GM19238 (cell line): ENCODE results near the gene USH2A.

Source experiments
- DNase-seq: peaks from one replicate; pipeline ENCODE4 v3.0.0; 2011; ENCODE audit warnings: low spot score; ENCODE audit not compliant: insufficient read length

The USH2A gene

DNA sequence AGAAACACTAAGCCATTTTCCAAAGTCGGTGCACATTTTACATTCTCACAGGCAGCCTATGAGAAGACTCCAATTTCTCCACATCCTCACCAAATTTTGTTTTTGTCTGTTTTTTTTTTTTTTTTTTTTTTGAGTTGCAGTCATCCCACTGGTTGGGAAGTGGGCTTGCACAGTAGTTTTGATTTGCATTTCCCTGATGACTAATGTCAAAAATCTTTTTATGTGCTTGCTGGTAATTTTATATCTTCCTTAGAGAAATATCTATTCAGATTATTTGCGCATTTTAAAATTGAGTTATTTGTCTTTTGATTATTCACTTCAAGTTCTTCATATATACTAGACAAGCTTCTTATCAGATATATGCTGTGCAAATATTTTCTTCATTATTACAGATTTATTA, 141.5 kb downstream of the USH2A start:
- DNase-seq, result no peak

GRCh38 chr1:216270086-216270773, 153.0 kb downstream of the USH2A start:
- DNase-seq, result no peak

DNA sequence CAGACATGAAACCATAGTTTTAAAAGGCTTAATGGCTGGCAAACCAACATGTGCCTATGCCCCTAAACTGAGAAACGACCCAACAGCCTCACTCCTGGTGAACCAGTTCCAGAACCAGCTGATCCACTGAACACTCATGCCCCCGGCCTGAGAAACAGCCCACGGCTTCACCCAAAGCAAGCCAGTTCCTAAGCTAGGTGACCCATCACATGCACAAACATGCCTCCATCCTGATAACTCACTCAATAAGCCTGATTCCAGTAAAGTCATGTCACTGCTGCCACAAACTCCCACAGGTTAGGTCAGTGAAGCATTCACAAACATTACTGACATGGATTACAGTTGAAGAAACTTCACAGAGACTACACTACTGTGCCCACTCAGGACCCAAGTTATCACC, 161.6 kb downstream of the USH2A start:
- DNase-seq, result no peak

DNA sequence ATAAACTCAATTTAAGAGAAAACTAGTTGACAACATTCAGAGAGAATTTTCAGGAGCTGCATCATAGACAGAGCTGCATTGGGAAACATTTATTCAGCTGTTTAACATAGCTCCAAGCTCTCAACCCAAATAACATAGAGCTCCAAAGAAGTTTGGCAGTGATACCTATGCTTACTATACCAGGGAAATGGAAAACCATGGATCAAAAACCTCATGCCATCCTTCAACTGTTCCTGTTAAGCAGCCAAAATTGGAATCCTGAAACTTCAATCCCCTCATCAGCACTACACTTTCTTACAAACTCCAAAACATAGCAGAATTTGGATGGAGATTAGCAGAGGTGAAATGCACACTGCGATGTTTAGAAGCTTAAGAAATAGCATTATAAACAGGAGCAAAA, 164.4 kb downstream of the USH2A start:
- no peak for DNase-seq

- DNase-seq, result no peak
Observed at GRCh38 chr1:216258386-216258785, 164.9 kb downstream of the USH2A start.

DNA sequence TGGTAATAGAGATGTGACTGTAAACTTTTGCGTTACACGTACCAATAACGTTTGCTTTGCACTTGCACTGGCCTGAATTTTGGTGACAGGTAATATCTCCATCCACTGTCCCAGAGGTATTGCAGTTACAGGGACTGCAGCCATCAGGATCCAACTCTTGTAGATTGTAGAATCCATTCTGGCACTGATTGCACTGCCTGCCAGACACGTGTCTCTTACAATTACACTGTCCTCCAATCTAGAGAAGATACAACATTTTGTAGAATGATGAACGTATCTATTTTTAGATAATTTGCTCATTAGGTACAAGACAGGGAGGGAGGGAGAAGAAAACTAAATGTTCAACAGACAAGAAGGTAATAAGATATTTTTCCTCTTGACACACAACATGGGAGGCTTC, 172.4 kb downstream of the USH2A start:
- DNase-seq, result no peak

- DNase-seq, result no peak
Observed at GRCh38 chr1:216248628-216249027, 174.6 kb downstream of the USH2A start.

DNA sequence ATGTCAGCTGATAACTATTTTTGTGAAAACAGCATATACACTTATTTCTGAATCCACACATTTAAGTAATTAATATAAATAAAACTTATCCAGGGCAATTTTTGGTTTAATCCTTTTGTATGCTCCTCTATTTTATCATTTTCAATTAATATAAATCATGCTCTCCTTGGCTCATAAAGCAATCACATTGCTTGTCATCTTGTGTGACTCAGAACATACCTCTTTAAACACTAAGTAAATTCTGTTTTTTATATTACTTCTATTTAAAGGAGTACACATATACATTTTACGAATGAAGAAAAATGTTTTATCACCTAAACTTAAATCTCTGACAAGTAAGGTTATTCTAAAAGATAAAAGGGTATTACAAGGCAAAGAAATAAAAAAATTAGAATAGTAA, 175.3 kb downstream of the USH2A start:
- DNase-seq, result no peak

- DNase-seq, result no peak
Observed at GRCh38 chr1:216246577-216247203, 176.6 kb downstream of the USH2A start.

DNA sequence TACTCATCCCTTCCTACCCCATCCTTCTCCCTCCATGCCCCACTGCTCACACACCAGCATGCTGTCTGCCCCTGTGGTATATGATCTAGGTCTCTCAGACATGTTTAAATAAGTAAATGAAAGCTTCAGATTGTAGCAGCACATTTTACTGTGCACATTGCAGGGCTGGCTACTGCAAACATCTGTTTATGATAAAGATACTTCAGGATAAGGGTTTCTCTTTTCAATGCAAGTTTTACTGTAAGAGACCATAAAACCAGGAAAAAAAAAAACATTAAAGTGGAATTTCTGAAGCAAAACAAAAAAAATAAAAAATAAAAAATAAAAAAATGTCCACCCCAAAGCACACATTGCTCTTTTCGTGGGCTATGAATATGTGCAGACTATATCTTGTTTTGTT, 184.4 kb downstream of the USH2A start:
- no peak for DNase-seq

DNA sequence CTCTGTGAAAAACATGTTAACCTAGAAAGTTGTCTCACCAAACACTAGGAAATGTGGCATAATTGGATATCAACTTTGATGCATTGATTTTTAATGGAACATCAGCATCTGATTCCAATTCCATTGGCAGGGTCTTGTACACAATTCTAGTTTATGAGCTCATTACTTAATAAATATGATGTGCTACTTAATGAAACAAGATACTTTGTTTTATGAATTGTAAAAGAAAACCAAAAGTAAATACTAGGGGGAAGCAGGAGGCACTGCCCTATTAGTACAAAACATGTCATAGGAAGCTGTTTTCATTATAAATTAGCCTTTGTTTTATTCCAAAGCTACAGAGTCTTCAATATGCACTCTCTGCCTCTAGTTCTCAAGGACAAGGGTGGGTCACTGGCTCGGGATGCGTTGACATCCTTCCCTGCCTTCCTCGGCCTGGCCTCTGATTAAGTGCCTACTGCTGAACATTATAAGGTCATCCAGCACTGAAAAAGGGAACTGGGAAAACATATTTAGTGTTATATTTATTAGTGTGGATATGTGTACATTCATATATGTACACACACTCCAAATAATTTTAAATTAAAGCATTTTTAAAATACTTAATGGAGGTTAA, 185.2 kb downstream of the USH2A start:
- DNase-seq, result no peak

DNA sequence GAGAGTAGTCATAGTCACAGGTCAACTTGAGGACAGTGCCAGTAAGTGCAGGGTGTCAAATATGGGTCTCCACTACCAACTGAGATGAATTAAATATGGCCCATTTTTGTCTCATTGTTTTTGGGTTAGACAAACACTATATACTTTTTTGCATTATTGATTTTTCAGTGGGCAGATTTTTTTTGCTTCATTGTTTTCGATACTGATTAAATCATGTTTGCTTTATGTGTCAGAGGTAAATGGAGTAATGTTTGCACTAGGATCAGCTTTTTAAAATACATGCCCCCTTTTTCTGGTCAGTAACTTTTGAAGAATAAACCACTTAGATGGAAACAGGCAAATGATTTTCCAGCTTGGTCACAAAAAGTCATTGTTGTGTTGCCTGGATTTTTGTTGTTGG, 199.0 kb downstream of the USH2A start:
- no peak for DNase-seq

GRCh38 chr1:216223486-216223885, 199.8 kb downstream of the USH2A start:
- DNase-seq, result no peak

DNA sequence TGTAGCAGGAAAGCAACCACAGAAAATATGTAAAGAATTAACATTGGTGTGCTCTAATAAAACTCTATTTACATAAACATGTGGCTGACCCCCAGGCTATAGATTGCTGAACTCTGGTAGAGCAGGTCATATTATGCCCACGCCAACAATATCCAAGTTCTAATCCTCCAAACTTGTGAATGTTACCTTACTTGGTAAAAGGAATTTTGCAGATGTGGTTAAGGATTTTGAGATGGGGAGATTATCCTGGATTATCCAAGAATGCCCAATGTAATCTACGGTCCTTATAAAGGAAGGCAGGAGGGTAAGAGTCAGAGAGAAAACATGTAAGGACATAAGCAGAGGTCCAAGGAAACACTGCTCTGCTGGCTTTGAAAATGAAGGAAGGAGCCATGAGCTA, 201.0 kb downstream of the USH2A start:
- no peak for DNase-seq

DNA sequence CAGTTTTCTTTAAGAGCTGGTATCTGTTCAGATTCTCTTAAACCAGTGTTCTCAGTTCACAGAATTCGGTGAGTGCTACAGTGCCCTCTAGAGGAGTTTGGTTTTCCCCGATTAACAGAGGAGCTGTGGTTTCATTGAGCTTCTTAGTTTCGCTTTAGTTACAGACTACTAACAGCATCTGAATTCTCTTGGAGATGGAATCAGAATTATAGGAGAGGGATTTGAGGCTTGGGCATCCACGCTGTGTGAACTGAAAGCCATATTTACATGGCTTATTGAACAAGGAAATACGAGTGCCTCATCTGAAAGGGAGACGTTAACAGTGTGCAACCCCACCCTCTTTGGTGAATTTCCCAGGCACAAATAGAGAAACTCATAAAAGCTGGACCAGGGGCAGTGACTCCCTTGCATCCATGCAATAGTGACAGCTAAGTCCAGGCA, 202.0 kb downstream of the USH2A start:
- peak; percentile 1 for DNase-seq

DNA sequence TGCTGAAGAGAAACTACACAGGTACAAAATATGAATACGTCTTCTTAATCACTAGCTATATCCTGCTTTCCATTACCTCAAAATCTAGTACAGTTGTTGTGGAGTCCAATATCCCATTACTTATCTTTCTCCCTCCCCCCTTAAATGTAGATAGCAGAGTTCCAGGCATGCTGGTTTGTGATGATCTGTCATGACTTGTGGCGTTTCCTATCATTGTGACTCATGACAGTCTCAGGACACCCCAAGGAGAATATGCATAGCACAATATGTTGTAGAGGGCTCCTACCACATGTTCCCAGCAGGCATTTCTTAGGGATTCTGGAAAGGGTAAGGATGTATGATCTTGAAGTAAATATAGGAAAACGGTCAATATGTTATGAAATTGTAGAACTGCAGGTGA, 206.9 kb downstream of the USH2A start:
- DNase-seq, result no peak

- no peak for DNase-seq
Observed at GRCh38 chr1:216215169-216215568, 208.1 kb downstream of the USH2A start.

DNA sequence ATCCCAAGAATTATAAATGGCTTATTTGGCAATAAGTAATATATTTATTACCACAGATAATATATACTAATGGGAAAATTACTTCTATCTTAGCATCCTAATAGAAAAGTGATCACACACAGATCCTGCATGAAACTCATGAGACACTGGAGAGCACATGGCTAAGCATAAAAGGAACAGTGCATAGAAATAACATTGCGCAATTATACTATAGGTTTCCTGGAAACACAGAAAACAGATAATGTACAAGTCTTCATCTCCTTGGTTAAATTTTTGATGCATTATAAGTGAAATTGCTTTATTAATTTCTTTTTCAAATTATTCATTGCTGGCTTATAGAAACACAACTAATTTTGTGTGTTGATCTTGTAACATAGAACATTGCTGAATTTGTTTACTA, 210.4 kb downstream of the USH2A start:
- no peak for DNase-seq

GRCh38 chr1:216210081-216210480, 213.2 kb downstream of the USH2A start:
- no peak for DNase-seq

- DNase-seq, result no peak
Observed at GRCh38 chr1:216209125-216209524, 214.1 kb downstream of the USH2A start.

DNA sequence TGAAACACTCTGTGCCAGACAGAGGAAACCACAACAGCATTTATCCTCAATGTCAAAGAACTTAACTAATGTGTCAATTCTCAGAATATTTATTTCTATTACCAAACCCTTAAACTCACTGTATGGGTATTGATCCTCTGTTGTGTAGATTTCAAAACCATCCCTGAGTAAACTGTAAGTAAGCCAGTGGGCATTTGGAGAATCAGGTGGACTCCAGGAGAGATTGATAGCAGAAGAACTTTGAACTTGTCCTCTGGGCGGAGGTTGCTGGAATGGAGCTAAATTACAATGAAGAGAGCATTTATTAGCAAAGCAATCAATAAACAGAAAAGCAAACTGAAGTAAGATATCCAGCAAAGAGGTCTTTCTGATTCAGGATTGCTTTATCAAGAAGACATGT, 216.1 kb downstream of the USH2A start:
- DNase-seq, result no peak

DNA sequence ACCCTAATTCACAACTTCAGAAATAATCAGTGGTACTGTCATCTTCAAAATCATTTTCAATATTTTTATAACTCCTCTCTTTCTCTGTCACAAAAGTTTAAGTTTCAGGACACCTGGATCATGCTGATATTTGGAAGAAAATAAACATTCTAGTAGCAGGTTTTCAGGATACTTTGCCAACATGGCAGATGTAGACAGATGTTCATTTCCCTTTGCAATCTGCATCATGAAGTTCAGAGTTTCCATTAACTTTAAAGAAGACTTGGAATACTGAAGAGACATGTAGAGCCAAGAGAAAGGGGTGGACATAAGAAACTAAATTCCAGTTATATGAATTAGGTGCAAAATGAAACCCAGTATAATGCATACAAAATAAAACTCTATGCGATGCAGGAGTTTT, 218.1 kb downstream of the USH2A start:
- no peak for DNase-seq

DNA sequence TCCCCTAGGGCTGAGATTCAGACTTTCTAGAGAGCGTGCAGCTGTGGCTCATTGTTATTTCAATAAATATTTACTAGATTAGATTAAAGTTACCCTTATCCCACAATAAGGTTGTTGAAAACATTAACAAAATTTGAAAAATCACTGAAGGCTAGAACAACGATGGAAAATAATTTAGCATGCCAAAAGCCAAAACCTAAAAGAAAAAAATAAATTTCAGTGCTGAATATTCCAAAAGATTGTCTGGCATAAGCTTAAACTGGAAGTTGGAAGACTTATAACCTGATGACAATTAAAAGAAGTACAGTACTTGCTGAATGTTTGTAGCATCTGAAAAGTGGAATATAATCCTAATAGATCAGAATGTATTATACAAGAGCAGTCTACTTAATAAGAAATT, 221.3 kb downstream of the USH2A start:
- DNase-seq, result no peak
